Measurements from ENCODE around the gene SLC25A39. TPM values are rescaled to one million over a fixed set of nuclear protein-coding genes. Genes with fewer than 3 reads are reported as not detected.

The SLC25A39 gene
- total and polyA plus RNA-seq, 9 of the 15 experiments (the other 6 are each of a cell fraction or from before 2014, with no cell fraction given) = 4.8 to 267 (median 140) TPM

GRCh38 chr17:44326861-44327444 is 2.3 kb upstream of the SLC25A39 start (continued):
- TF ChIP-seq FOXP4 (CRISPR knock-in tag; IDR thresholded peaks at IDR 0.05; ENCODE audit: borderline replicate concordance) (no peak), CBFA2T2 (conservative IDR thresholded peaks at IDR 0.05) (no peak), SMARCA5 (IDR thresholded peaks at IDR 0.05) (no peak), SOX6 (IDR thresholded peaks at IDR 0.05) (peak; percentile 29; the same call in 1 of the 2 replicates), ILF3 (IDR thresholded peaks at IDR 0.05; ENCODE audit: borderline replicate concordance) (no peak), CEBPZ (IDR thresholded peaks at IDR 0.05; ENCODE audit: borderline replicate concordance, low read depth, low read length) (no peak), SUPT5H (IDR thresholded peaks at IDR 0.05) (no peak), MXI1 (IDR thresholded peaks at IDR 0.05; ENCODE audit: low read depth, low read length) (peak; percentile 91), IFI16 (CRISPR knock-in tag; IDR thresholded peaks at IDR 0.05) (no peak), NR2C1 (IDR thresholded peaks at IDR 0.05) (no peak), NR2C1 (tag; IDR thresholded peaks at IDR 0.05) (no peak), RBM25 (IDR thresholded peaks at IDR 0.05; ENCODE audit: low read depth, low read length, severe bottlenecking) (no peak), EP300 (IDR thresholded peaks at IDR 0.05; ENCODE audit: low read length) (peak; percentile 35; the same call in 1 of the 2 replicates), MCM5 (IDR thresholded peaks at IDR 0.05; ENCODE audit: low read depth) (no peak), NCOA6 (IDR thresholded peaks at IDR 0.05) (no peak), SMARCE1 (IDR thresholded peaks at IDR 0.05) (no peak), STAT6 (CRISPR knock-in tag; IDR thresholded peaks at IDR 0.05) (no peak), PHB2 (IDR thresholded peaks at IDR 0.05; ENCODE audit: low read depth) (no peak), ZNF280B (CRISPR knock-in tag; IDR thresholded peaks at IDR 0.05) (no peak)
